Tibial nerve (tissue), 4 donors: Measurements from ENCODE around the gene MYLK2.

ENCODE experiments used
- CTCF ChIP-seq, 5 experiments: fragments of 200-600 bp in 3 of 5; fragments of 450-650 bp in 2 of 5; sonication (generic) in 3 of 5; IDR thresholded peaks; one replicate each; pipeline ENCODE4 v1.5.1; 2016 to 2019; ENCODE audit warnings: antibody characterized with exemption in 5 of 5, mild to moderate bottlenecking in 3 of 5, moderate library complexity in 2 of 5
- EP300 ChIP-seq, 2 donors: sonication (generic); formaldehyde crosslinking; IDR thresholded peaks; one replicate each; pipeline ENCODE4 v1.6.1; 2017; ENCODE audit warnings: antibody characterized with exemption in 2 of 2, mild to moderate bottlenecking in 1 of 2
- POLR2A ChIP-seq, 2 donors: fragments of 450-650 bp; IDR thresholded peaks; one replicate each; pipeline ENCODE4 v1.6.1; 2017; ENCODE audit warnings: antibody characterized with exemption in 2 of 2, mild to moderate bottlenecking in 2 of 2, moderate library complexity in 2 of 2

- TF ChIP-seq CTCF (IDR thresholded peaks at IDR 0.05): no peak
- no peak for TF ChIP-seq POLR2A (IDR thresholded peaks at IDR 0.05)
- no peak for TF ChIP-seq EP300 (IDR thresholded peaks at IDR 0.05)
Measured at GRCh38 chr20:31838646-31839292, 19.6 kb downstream of the MYLK2 start.
